ENCODE measurements around the gene LRRC3. TPM values are rescaled to one million over a fixed set of nuclear protein-coding genes. Genes with fewer than 3 reads are reported as not detected.

The LRRC3 gene
- total RNA-seq, 4 donors from 2014 or later: 1.4 to 4.4 (median 3.6) TPM

DNA sequence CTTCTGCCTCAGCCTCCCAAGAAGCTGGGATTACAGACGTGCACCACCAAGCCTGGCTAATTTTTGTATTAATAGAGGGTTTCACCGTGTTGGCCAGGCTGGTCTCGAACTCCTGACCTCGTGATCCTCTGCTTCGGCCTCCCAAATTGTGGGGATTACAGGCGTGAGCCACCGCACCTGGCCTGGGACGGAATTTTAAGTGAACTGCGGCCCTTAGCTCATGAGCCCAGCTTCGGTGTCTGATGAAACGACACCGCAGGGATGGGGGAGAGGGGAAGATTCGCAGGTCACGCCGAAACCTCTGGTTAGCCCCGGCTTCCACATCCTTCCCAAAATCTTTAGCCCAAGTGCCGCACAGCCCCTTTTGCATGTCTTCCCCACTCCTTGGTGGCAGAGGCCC, 39.1 kb downstream of the LRRC3 start:
- TF ChIP-seq, protein P1, sequence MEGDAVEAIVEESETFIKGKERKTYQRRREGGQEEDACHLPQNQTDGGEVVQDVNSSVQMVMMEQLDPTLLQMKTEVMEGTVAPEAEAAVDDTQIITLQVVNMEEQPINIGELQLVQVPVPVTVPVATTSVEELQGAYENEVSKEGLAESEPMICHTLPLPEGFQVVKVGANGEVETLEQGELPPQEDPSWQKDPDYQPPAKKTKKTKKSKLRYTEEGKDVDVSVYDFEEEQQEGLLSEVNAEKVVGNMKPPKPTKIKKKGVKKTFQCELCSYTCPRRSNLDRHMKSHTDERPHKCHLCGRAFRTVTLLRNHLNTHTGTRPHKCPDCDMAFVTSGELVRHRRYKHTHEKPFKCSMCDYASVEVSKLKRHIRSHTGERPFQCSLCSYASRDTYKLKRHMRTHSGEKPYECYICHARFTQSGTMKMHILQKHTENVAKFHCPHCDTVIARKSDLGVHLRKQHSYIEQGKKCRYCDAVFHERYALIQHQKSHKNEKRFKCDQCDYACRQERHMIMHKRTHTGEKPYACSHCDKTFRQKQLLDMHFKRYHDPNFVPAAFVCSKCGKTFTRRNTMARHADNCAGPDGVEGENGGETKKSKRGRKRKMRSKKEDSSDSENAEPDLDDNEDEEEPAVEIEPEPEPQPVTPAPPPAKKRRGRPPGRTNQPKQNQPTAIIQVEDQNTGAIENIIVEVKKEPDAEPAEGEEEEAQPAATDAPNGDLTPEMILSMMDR (IDR thresholded peaks at IDR 0.05): no peak
- no peak for DNase-seq (ENCODE audit: low spot score)
- no peak for ATAC-seq (ENCODE audit: low FRiP score)

DNA sequence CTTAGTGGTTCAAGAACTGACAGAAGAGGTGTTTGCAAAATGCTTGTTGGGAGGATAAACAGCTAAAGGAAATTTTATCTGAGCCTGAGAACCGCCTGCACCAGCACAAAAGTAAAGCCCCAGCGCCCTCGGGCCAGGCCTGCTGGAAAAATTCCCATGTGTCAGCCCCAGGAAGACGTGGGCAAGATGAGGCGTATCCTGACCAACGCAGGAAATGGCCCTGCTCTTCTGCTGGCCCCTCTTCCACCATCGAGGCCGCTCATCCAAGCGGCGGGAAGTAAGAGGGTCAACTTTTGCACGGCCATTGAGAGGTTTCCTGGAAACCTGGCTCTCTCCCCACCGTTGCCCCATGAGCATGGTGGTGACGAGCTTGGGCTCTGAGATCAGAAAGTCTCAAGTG, 39.6 kb downstream of the LRRC3 start:
- ATAC-seq (ENCODE audit: low FRiP score): no peak

DNA sequence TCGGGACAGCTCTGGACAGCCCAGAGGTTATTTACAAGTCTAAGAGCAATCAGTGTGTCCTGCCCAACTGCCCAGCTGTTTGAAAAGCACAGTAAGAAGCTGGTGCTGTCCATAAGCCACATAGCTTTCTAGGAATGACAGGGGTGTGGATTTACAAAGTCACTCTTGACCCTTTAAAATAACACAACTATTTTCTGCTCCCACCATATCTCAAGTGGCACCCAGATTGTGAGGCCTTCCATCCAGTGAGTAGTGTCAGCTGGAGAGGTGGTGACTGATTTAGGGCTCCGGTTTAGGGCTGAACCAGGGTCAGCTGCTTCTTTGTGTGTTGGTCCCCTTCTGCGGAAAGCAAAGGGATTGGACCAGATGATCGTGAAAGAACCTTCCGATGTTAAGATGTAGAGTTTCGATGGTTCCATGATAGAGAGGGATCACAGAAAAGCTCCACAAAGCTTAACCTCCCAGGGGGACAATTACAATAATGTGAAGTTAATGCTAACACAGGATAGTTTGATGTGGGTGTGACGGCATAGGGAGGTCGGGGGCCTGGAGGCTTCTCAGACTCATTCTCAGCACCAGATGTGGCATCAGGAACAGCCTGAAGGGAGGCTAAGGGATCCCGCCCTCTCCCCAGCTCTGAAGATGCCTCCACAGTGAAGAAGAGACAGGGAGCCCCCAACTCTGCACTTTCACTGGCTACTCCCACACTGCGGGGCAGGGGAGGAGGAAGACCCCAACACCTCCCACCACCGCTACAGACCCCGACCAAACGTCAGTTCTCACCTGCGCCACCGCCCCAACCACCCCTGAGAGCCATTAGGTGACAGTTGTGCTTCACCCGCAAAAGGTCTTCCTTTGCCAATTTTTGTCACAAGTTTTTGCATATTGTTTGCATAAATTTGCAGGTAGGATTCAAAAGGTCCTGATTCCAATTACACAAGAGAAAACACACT, 40.6 kb downstream of the LRRC3 start:
- no peak for DNase-seq (ENCODE audit: low spot score)
- TF ChIP-seq, protein P1 (IDR thresholded peaks at IDR 0.05): no peak
- ATAC-seq (ENCODE audit: low FRiP score): no peak

More for the DNA sequence above, 39.6 kb downstream of the LRRC3 start:
- TF ChIP-seq, protein P1 (IDR thresholded peaks at IDR 0.05): no peak
- no peak for DNase-seq (ENCODE audit: low spot score)

DNA sequence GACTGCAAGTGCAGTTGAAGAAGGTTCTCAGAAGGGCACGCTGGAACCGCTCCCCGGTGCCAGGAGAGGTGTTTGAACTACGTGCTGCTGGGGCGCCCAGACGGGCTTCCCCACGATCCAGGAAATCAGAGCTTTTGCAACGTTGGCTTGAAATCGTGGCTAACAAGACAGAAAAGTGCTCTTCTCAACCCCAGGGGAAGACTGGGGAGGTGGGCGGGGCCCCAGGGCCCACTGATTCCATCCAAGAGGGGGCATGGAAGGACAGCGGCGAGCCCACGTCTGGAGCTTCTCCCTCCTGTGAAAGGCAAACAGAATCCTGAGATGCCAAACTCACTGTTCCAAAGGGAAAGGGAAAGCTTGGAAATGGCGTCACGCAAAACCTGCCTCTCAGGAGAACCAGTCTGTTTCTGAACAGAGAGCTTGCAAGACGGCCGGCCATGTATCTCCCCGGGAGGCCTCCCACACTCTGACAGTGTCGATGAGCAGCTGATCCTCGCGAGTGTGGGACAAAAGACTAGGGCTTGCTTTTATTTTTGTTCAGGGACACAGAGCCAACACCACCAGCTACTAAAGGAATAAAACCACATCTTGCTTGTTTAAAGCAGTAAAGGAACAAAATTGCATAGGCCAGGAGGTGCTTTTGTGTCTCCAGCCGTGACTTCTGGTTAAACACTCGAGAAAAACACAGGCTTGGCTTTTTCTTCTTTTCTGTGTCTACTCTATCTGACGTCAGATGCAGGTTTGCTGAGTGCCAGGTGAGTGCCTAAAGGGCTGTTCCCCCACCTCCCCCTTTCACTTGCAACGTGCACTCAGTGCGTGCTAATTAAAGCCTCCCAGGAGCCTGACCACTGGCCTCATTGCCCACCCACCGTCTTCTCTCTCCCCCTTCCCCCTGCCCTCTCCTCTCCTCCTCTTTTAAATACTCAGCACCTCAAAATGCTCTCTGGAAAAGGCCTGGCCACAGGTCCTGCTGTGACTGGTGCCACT, 41.5 kb downstream of the LRRC3 start:
- ATAC-seq (ENCODE audit: low FRiP score): no peak
- no peak for DNase-seq (ENCODE audit: low spot score)
- TF ChIP-seq, protein P1 (IDR thresholded peaks at IDR 0.05): no peak

DNA sequence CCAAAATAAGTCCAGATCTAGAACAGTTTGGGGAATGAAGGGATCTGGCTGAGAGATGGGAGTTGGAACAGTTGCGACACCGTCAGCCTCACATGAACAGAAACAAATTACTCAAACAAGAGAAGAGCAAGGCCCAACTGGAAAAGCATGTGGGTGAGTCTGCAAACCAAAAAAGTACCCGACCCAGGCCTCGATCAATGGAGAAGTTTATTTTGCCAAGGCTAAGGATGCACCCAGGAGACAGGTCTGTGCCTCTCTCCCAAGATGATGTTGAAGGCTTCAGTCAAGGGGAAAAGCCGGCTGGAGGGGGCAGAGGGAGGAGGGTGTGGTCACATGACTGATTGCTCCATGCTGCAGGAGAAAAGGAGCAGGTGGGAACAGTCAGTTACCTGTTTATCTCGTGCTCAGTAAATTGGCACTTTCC, 42.4 kb downstream of the LRRC3 start:
- ATAC-seq (ENCODE audit: low FRiP score) (no peak), DNase-seq (ENCODE audit: low spot score) (no peak)
- TF ChIP-seq, protein P1 (IDR thresholded peaks at IDR 0.05): no peak

DNA sequence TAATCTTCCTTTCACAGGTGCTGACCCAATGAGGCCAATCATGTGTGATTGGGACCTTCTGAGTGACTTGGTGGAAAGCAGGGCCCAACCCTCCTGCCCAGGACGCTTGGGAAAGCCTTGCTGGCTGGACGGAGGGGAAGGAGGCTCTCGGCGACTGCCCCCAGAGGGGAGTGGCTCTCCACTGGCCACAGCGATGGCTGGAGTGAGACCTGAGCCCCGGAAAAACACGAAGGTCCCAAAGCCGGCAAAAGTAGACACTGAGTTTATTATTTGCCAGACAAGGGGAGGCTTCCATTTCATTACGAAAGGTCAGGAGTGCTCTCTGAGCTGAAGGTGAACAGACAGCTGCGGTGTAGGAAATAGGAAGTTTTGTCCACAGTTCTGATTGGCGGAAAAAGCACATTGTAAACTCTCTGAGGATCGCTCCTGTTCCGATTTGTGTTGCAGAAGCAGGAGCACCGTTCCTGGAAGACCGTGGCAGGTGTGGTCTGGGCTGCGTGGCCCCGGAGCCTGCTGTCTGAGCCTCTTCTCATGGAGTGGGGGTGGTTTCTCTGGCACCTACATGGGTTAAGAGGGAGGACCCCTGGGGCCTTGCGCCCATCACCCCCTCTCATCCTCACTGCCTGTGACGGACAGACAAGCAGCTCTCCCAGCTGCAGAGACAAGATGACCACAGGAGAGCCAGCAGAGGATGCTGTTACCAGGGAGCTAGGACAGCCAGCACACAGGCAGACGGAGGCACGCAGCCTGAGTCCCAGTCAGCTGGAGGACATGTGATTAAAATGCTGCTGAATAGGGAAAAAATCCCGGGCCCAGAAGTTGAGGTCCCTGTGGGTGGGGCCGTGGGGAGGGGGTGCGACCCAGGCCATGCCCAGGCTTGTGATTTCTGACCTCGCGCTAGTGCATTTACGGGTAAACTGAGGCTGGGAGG, 43.2 kb downstream of the LRRC3 start:
- no peak for ATAC-seq (ENCODE audit: low FRiP score)
- DNase-seq (ENCODE audit: low spot score): no peak
- TF ChIP-seq, protein P1 (IDR thresholded peaks at IDR 0.05): no peak

All from omental fat pad (tissue), 4 donors.